Fibroblast of skin of left biceps (primary cell): ENCODE measurements around the gene ETV6.

ENCODE experiments used
- DNase-seq, 2 experiments: peaks; one replicate each; pipeline ENCODE4 v3.0.0-alpha.2; 2013; ENCODE audit warnings: low read depth in 2 of 2

Gene ETV6

GRCh38 chr12:11798856-11799501 is 149.5 kb downstream of the ETV6 start:
- peak; percentile 90 to 91 for DNase-seq

- no peak for DNase-seq
Measured at GRCh38 chr12:11799502-11799873, 150.0 kb downstream of the ETV6 start.

- DNase-seq: no peak
Measured at GRCh38 chr12:11801643-11802042, 152.2 kb downstream of the ETV6 start.

- DNase-seq: no peak
Measured at GRCh38 chr12:11804130-11804529, 154.7 kb downstream of the ETV6 start.

- DNase-seq: no peak
Measured at GRCh38 chr12:11805043-11805442, 155.6 kb downstream of the ETV6 start.

- no peak for DNase-seq
Measured at GRCh38 chr12:11805680-11806079, 156.2 kb downstream of the ETV6 start.

GRCh38 chr12:11807458-11807857 is 158.0 kb downstream of the ETV6 start:
- DNase-seq: no peak

GRCh38 chr12:11808931-11809330 is 159.5 kb downstream of the ETV6 start:
- DNase-seq: no peak

- DNase-seq: no peak
Measured at GRCh38 chr12:11810206-11810545, 160.7 kb downstream of the ETV6 start.

GRCh38 chr12:11811008-11811407 is 161.5 kb downstream of the ETV6 start:
- DNase-seq: no peak

- DNase-seq: no peak
Measured at GRCh38 chr12:11812241-11812585, 162.7 kb downstream of the ETV6 start.

- DNase-seq: no peak
Measured at GRCh38 chr12:11812586-11813437, 163.3 kb downstream of the ETV6 start.

- DNase-seq: no peak
Measured at GRCh38 chr12:11813438-11813813, 164.0 kb downstream of the ETV6 start.

- peak in 1 of 2 experiments; percentile 33 for DNase-seq
Measured at GRCh38 chr12:11814374-11814773, 164.9 kb downstream of the ETV6 start.

- DNase-seq: no peak
Measured at GRCh38 chr12:11815397-11815796, 165.9 kb downstream of the ETV6 start.

GRCh38 chr12:11819643-11820042 is 170.2 kb downstream of the ETV6 start:
- DNase-seq: no peak

GRCh38 chr12:11820476-11820875 is 171.0 kb downstream of the ETV6 start:
- no peak for DNase-seq

GRCh38 chr12:11821386-11822080 is 172.1 kb downstream of the ETV6 start:
- no peak for DNase-seq

GRCh38 chr12:11822081-11822834 is 172.8 kb downstream of the ETV6 start:
- no peak for DNase-seq

GRCh38 chr12:11823043-11823442 is 173.6 kb downstream of the ETV6 start:
- peak; percentile 88 to 92 for DNase-seq

GRCh38 chr12:11823593-11823992 is 174.1 kb downstream of the ETV6 start:
- DNase-seq: no peak

GRCh38 chr12:11824069-11824468 is 174.6 kb downstream of the ETV6 start:
- no peak for DNase-seq
